HG02870 (cell line): Measurements from ENCODE around the gene ACLY.
"Not testable (repeated sequence)": the region's sequence is repeated elsewhere in the genome, so short reads cannot be mapped to it uniquely, and the experiment has no call there.

Experiments
- ATAC-seq: cut with Tn5 transposase; IDR thresholded peaks from one replicate; pipeline ENCODE4 v1.9.1; 2021; ENCODE audit warnings: mild to moderate bottlenecking, moderate library complexity; ENCODE audit not compliant: unreplicated experiment

Gene ACLY

DNA sequence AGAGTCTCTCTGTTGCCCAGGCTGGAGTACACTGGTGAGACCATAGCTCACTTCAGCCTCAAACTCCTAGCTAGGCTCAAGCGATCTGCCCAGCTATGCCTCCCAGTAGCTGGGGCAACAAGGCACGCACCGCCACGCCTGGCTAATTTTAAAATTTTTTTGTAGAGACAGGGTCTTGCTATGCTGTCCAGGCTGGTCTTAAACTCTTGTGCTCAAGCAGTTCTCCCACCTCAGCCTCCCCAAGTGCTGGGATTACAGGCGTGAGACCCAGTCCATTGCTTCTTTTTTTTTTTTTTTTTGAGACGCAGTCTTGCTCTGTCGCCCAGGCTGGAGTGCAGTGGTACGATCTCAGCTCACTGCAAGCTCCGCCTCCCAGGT, 44.5 kb downstream of the ACLY start:
- ATAC-seq, result not testable (repeated sequence)

DNA sequence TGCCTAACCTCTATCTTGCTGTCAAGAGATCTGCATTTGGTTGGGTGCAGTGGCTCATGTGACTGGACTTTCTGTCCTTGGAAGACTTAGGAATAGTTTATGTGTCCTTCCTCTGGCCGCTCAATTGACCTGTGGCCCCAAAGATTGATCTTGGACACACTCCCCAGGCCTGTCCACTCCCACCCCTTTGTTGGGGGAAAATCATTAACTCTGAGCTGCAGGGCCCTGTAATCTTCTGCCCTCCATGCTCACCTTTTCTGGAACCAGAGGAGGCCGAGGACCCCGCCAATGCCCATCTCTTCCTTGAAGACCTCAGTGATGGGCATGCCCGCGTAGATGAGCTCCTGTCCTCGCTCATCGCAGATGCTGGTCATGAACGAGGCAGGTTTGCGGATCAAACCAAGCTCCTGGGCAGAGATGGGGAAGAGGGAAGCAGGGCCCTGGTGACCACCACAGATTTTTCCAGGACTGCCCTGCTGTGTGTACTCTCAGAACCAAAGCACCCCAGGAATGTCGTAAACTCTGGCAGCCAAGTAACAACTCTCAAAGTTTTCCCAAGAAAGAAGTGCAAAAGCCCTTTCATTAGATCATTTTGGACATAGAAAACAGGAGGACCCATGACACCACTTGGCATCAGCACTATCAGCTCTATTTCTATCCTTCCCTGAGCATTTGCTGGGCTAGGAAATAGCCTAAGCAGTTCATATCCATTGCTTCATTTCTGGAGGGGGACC, 45.0 kb downstream of the ACLY start:
- ATAC-seq, result no peak

DNA sequence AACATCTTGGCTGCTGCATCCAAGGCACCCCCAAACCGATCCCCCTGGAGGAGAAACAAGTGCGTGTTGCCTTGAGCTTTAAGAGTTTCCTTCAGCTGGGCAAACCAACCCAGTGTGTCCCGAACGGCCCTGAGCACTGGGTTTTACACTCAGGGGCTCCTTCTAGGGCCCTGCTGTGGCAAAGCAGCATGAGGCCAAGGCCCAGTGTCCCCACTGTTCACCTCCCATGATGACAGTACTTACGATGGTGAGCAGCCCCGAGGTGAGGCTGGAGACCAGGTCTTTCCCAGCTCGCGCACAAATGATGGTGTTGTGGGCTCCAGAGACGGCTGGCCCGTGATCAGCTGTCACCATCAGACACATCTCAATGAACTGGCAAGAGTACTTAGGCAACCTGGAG, 47.0 kb downstream of the ACLY start:
- ATAC-seq, result no peak

DNA sequence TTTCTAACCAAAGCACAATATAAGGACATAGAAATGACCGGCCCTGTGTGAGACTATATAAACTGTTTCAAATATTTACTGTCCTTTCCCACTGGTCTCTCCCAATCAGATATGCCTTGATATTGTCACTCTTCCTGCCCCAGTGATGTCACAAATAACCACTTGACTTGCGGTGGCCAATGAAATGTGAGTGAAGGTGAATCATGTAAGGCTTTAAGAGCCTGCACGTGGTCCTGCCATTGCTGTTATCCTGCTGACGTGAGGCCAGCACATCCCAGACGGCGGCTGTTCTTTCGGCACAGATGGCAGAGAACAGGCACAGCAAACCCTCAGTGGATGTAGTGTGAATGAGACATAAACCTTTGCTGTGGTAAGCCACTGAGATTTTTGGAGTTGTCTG, 48.1 kb downstream of the ACLY start:
- no peak for ATAC-seq

DNA sequence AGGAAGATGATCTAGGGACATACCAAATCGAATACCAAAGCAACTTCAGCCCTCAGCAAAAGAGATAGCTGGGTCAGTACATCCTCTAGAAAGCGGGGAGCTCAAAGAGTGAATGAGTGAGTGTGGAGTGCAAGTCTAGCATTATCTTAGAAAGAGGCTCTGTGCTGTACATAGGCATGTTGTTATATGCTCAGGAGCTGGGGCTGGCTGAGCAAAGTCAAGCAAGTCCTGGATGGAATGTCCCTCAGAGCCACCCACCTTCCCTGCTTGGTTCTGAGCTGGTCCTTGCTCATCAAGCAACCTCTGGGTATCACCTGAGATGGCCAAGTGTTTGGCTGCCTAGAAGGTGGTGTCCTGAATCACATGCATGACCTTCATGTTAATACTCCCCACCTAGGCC, 48.7 kb downstream of the ACLY start:
- no peak for ATAC-seq

DNA sequence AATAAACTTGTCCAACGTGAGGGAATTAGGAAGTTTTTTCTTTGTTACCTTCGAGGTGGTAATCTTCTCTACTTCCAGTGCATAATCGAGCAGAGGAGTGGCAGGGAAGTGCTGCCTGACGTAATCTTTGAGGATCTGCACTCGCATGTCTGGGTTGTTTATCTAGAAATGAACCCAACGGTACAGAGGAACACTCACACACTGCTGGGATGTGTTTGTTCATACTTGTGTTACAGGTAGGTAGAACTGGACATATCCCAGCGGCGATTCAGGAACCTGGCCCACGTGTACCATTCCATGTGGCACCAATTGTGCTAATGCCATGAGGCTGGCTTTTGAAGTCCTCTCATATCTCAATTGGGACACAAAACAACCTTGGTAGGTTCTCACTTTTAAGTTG, 49.3 kb downstream of the ACLY start:
- no peak for ATAC-seq

DNA sequence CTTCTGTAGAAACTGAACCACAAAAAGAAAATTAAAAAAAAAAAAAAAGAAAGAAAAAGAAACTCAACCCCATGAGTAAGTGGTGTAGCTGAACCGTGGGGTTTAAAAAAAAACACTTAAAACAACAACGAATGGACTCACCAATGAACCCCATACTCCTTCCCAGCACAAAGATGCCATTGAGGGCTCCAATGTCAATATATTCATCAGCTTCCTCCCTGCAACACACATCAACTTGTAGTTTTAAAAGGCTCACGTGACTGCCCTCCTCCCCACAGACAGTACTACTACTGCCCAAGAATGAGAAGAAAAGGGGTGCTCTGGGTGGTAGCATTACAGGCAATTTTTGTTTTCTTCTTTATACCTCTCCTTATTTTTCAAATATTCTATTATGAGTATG, 50.2 kb downstream of the ACLY start:
- no peak for ATAC-seq

DNA sequence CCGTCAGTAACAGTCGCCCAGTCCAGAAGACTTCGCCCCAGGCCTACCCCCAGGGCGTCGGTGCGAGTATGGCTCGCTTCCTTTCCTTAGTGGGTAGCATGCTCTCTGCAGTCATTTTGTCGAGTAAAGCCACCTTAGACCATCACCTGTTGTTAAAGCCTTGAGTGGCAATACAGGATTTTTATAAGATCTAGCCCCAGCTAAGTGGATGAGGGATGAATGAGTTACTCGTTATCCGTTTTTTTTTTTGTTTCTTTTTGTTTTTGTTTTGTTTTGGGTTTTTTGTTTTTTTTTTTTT, 53.2 kb downstream of the ACLY start:
- no peak for ATAC-seq

DNA sequence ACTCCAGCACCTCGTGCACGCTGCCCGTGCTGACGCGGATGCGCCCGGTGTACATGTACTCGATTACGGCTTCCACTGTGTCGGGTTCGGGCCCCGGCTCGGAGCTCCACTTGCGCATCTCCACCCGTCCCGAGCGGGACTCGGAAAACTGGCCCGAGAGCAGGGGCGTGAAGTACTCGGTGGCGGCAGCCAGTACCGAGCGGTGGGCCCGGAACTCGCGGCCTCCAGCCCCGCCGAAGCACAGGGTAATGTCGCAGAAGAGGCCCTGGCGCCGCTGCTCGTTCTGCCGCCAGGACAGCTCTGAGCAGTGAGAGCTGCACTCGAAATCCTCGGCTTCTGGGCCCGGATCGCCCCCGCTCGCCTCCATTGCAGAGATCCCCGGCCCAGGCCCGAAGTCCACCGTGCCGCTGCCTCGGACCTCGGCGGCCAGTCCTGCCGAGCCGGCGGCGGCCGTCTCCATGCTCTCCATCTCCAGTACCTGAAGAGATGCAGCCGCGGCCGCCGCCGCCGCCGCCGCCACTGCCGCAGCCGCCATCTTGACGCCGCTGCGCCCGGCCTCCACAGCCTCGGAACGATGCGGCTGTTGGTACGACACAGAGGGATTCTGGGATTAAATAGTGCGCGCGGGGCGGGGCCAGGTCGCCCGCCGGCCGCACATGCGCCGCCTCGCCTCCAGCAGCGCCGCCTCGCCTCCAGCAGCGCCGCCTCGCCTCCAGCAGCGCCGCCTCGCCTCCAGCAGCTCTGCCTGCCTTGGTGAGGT, 53.7 kb downstream of the ACLY start, which contains the start of gene KLHL11:
Gene KLHL11, minus strand, starts transcription at position 588 of the 760 bp plus-strand sequence. Its CDS starts 53 bp downstream, at position 535.
- ATAC-seq, result peak; percentile 84

DNA sequence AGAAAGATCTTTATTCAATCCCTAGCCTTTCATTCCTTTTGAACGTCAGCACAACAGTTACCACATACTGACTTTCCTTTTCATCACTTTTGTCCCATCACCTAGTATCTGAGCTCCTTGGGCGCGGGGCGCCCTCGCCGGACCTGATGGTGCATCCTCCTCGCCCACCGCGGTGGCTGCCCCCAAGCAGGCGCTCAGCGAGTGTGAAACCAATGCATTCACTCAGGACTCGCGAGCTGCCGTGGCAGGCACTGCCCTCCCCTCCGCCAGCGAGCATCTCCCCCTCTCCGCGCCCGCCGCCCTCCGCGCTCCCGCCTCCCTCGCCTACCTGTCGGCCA, 54.3 kb downstream of the ACLY start:
- no peak for ATAC-seq

DNA sequence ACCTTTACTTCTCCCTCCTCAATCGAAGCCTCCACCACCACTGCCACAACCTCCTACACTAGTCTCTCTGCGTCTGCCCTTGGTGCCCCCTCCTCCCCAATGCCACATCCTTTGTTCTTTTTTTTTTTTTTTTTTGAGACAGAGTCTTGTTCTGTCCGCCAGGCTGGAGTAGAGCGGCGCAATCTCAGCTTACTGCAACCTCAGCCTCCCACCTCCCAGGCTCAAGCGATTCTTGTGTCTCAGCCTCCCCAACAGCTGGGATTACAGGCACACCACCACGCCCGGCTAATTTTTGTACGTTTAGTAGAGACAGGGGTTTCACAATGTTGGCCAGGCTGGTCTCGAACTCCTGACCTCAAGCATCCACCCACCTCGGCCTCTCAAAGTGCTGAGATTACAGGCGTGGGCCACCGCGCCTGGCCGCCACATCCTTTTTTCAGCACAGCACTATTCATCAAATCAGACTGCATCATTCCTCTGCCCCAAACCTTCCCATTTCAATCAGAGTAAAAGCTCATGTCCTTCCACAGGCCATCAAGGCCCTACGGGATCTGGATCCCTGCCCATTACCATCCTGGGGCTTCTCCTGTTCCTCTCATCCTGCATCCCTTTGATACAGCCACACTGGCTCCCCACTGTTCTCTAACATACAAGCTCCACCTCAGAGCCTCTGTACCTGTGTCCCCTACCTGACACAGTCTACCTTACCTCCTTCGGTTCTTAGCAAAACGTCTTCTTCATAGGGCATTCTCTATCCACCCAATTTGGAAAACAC, 55.5 kb downstream of the ACLY start:
- ATAC-seq, result no peak

DNA sequence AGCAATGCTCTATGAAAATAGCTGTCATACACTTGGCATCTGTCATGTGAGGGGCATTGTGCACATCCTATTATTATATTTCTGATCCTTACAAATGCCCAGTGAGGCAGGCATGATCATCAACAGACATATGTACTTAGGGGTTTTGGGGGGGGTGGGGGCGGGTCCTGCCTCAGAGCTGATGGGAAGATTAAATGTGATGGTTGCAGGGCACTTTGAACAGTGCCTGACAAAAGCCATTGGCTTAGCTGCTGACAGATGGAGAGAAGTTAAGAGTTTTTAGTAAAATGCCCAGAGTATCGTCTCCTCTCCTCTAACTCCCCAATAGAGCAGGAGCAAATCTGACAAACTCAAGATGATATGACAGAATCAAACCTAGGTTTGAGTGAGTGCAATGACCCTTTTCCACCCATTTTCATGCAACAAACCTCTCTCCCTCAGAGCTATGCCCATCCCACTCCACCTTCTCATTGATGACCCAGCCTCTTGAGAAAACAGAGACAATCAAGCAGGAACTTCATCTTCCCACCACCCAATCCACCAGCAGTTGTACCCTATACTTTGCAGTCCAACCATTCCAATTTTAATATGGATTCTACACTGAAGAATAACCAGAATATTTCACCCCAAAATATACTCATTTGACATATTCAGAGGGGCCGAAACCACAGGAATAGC, 58.4 kb downstream of the ACLY start:
- no peak for ATAC-seq

DNA sequence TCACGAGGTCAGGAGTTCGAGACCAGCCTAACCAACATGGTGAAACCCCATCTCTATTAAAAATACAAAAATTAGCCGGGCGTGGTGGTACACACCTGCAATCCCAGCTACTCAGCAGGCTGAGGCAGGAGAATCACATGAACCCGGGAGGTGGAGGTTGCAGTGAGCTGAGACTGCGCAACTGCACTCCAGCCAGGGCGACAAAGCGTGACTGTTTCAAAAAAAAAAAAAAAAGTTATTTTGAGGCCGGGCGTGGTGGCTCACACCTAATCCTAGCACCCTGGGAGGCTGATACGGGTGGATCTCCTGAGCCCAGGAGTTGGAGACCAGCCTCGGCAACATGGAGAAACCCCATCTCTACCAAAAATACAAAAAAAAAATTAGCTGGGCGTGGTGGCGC, 67.4 kb downstream of the ACLY start:
- ATAC-seq, result not testable (repeated sequence)

DNA sequence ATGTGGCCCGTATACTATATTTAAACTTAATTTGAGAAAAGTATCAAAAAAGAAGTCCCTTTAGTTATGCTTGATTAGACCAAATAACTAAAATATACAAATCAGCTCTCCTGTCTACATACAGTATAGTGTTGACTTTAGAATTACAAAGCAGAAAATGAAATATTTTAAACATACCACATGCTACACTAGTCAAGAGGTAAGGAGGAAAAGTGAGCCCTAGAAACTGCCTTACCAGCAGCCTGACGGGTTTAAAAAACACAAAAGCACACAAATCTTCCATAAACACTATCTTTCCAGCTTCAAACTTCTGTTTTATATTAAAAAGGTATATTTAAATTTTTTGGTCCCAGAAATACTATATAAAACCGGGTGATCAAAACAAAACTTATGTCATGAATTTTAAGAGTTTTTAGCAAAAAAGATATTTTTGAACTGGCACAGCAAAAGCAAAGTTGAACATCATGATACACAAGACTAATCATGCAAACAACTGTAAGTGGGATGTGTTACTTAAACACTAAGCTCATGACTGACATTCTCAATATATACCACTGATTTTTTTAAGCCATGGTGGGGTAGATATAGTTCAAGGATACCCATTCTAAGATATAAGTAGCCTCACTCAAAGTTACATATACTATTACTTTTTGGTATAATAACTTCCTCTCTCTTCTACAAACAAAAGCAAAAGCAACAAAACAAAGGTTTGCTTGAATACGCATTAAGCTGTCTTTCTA, 69.3 kb downstream of the ACLY start:
- ATAC-seq, result no peak

DNA sequence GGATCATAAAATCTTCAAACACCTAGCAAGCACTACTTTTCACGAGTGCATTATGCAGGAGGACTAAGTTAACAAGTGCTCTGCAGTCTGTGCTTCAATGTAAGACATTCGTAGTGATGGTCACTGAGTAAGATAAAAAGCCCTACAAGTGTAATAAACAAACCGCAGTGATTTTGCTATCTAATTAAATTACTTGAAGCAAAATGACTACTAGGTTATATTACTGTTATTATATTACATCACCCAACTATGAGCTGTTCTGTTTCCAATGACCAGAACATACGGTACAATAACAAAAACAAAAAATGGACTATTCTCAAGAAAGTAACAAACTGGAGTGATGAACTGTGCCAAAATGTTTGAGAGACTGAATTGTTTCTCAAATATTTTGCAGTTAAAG, 70.0 kb downstream of the ACLY start:
- ATAC-seq, result no peak

DNA sequence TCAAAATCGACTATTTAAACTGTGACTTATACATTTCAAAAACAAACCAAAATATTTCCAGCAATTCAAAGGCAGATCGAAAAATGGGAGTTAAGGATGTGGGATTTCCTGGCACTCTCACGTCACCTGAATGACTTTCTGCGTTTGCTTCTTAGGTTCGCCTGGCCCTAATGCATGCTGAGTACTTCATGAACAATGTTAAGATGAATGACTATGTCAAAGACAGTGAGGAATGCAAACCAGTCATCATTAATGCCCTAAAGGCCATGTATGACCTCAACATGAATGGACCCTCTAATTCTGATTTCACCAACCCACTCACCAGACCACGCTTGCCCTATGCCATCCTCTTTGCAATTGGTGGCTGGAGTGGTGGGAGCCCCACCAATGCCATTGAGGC, 73.8 kb downstream of the ACLY start:
- no peak for ATAC-seq

DNA sequence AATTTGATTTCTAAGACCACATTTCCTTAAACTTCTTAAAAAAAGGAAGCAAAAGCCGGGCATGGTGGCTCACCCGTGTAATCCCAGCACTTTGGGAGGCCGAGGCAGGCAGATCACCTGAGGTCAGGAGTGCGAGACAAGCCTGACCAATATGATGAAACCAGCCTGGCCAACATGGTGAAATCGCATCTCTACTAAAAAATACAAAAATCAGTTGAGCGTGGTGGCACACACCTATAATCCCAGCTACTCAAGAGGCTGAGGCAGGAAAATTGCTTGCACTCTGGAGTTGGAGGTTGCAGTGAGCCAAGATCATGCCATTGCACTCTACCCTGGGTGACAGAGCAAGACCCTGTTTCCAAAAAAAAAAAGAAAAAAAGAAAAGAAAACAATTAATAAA, 78.0 kb downstream of the ACLY start:
- not testable (repeated sequence) for ATAC-seq

DNA sequence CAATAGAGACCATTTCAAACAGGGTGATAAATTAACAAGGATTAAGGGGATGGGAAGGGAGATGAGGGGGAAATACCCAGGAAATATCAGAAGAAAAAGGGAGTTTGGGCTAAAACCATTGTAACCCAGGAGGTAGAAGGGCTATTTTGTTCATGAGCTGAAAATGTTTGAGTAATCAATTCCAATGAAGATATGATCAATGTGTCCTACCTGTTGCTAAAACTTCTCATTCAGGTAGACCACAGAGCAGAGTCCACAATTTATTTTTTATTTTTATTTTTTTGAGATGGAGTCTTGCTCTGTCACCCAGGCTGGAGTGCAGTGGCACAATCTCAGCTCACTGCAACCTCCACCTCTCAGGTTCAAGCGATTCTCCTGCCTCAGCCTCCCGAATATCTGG, 79.3 kb downstream of the ACLY start:
- ATAC-seq, result not testable (repeated sequence)

DNA sequence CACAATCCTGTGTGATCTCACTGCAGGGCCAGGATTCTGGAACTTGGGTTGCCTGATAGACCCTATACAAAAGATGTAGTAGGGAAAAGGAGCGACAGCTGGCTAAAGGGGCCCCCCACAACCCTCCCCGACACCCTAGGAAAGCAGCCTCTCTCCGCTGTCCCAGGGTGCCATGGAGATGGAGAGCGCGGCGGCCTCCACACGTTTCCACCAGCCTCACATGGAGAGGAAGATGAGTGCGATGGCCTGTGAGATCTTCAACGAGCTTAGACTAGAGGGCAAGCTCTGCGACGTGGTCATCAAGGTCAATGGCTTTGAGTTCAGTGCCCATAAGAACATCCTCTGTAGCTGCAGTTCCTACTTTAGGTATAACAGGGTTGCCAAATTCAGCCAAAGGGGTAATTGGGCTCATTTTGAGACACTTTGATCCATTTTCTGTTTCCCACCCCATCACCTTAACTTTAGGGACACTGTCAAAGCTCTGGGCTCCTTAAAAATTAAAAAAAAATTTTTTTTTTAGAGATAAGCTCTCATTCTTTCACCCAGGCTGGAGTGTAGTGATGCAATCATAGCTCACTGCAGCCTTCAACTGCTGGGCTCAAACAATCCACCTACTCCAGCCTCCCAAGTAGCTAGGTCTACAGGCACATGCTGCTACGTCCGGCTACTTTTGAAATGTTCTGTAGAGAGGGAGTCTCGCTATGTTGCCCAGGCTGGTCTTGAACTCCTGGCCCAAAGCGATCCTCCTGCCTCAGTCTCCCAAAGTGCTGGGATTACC, 80.8 kb downstream of the ACLY start, which contains the start of gene KLHL10:
Gene KLHL10, plus strand, starts transcription at position 65 of the 778 bp plus-strand sequence. Its CDS starts 108 bp downstream, at position 173.
- ATAC-seq, result no peak
